Keratinocyte (primary cell): ENCODE measurements around the gene PHAF1. TPM values are rescaled to one million over a fixed set of nuclear protein-coding genes. Genes with fewer than 3 reads are reported as not detected.
A peak's percentile ranks its signal among the peaks of the same experiment; 100 is the strongest.

Experiments used
- DNase-seq: peaks from one replicate; pipeline ENCODE4 v3.0.0-alpha.2; 2011; ENCODE audit warnings: low read depth, missing footprints, low spot score
- FAIRE-seq: peaks from 2 replicates; lab custom pipeline; 2011; peaks lifted over from hg19 to GRCh38; lab: Jason Lieb, UNC
- H2AFZ ChIP-seq: 2 replicates; pipeline ENCODE4 v1.6.0; 2012; ENCODE audit warnings: low read length, control low read depth, inconsistent platforms; ENCODE audit not compliant: control insufficient read depth
- H3K27ac ChIP-seq: 2 replicates; pipeline ENCODE4 v1.5.1; 2011; ENCODE audit warnings: low read length; ENCODE audit not compliant: control insufficient read depth, insufficient read depth
- H3K27me3 ChIP-seq: 3 replicates; pipeline ENCODE4 v1.6.0; 2011; ENCODE audit warnings: low read length; ENCODE audit not compliant: control insufficient read depth, insufficient read depth; ENCODE audit errors: extremely low read depth
- H3K36me3 ChIP-seq, 2 experiments: 2 replicates in 1 of 2; 3 replicates in 1 of 2; pipeline ENCODE4 v1.5.1; 2011; ENCODE audit warnings: low read length in 2 of 2, mild to moderate bottlenecking in 1 of 2; ENCODE audit not compliant: control insufficient read depth in 2 of 2, insufficient read depth in 2 of 2; ENCODE audit errors: extremely low read depth in 1 of 2
- H3K4me1 ChIP-seq: 3 replicates; pipeline ENCODE4 v1.5.1; 2011; ENCODE audit warnings: low read length; ENCODE audit not compliant: control insufficient read depth, insufficient read depth; ENCODE audit errors: extremely low read depth
- H3K4me2 ChIP-seq: 3 replicates; pipeline ENCODE4 v1.6.0; 2011; ENCODE audit warnings: low read depth, low read length; ENCODE audit not compliant: control insufficient read depth, insufficient read depth; ENCODE audit errors: extremely low read depth
- H3K4me3 ChIP-seq, 3 experiments: fragments of 200-600 bp in 1 of 3; sonication (generic) in 1 of 3; 2 replicates in 2 of 3; 3 replicates in 1 of 3; pipeline ENCODE4 v1.5.1; 2011 to 2016; ENCODE audit warnings: low read length in 3 of 3, mild to moderate bottlenecking in 3 of 3, control low read depth in 2 of 3, inconsistent platforms in 1 of 3, low read depth in 1 of 3, mixed read lengths in 1 of 3, mixed run types in 1 of 3, moderate library complexity in 1 of 3; ENCODE audit not compliant: control insufficient read depth in 2 of 3, insufficient read depth in 2 of 3; ENCODE audit errors: extremely low read depth in 1 of 3
- H3K79me2 ChIP-seq: 2 replicates; pipeline ENCODE4 v1.6.0; 2012; ENCODE audit warnings: low read length; ENCODE audit not compliant: control insufficient read depth, insufficient read depth
- H3K9ac ChIP-seq: 3 replicates; pipeline ENCODE4 v1.6.0; 2011; ENCODE audit warnings: low read length; ENCODE audit not compliant: control insufficient read depth, insufficient read depth; ENCODE audit errors: extremely low read depth
- H3K9me1 ChIP-seq: 3 replicates; pipeline ENCODE4 v1.6.0; 2011; ENCODE audit warnings: low read length; ENCODE audit not compliant: control insufficient read depth, insufficient read depth; ENCODE audit errors: extremely low read depth
- H3K9me3 ChIP-seq: 2 replicates; pipeline ENCODE4 v1.5.1; 2012; ENCODE audit warnings: low read depth, low read length; ENCODE audit not compliant: control insufficient read depth
- H4K20me1 ChIP-seq: 3 replicates; pipeline ENCODE4 v1.6.0; 2011; ENCODE audit warnings: low read length; ENCODE audit not compliant: control insufficient read depth, insufficient read depth; ENCODE audit errors: extremely low read depth
- CTCF ChIP-seq, 3 experiments: IDR thresholded peaks in 1 of 3; conservative IDR thresholded peaks in 1 of 3; optimal IDR thresholded peaks in 1 of 3; 2 replicates in 2 of 3; 3 replicates in 1 of 3; pipeline versions ENCODE3 to v1.5.1; 2011; ENCODE audit warnings: low read length in 3 of 3, mild to moderate bottlenecking in 3 of 3, moderate library complexity in 2 of 3, control low read depth in 1 of 3, inconsistent platforms in 1 of 3; ENCODE audit not compliant: insufficient read depth in 2 of 3; ENCODE audit errors: extremely low read depth in 1 of 3
- EZH2 ChIP-seq: IDR thresholded peaks from one replicate; pipeline ENCODE4 v1.6.1; 2012; ENCODE audit warnings: inconsistent platforms, mild to moderate bottlenecking, low read length, moderate library complexity
- dilution Hi-C: fragments of 300-500 bp; cut with MboI; formaldehyde crosslinking; loops from one replicate; pipeline ENCODE4 v1.7.0; 2020; ENCODE audit warnings: low sequenced_read_pairs; ENCODE audit not compliant: extremely low pct_ligation_motif_present
- polyA plus RNA-seq, 5 experiments: library from polyadenylated mRNA; depleted of rRNA in 3 of 5; stranded (reverse) in 3 of 5; stranded (forward) in 1 of 5; unstranded in 1 of 5; fragments of >200 nt; gene quantifications; 1 replicate in 1 of 5; 2 replicates in 3 of 5; 3 replicates in 1 of 5; pipeline versions ENCODE4 v1.2.1 to v1.2.3, GENCODE V29; 2011 to 2012; ENCODE audit warnings: missing spikeins in 2 of 5, low read depth in 1 of 5, low replicate concordance in 1 of 5

The PHAF1 gene
- polyA plus RNA-seq, 1 donor (not counting 4 experiments of a cell fraction or from before 2014, with no cell fraction given), result 26.7 TPM

- H3K4me1 ChIP-seq, result peaks cover 8% of the 10 kb centered on the region
- peaks cover 2% of the 10 kb centered on the region for H3K9me1 ChIP-seq
- no peak overlapping the region for H3K9ac ChIP-seq
- H3K4me3 ChIP-seq, result no peak overlapping the region
- H3K4me2 ChIP-seq, result no peak overlapping the region
- TF ChIP-seq CTCF (optimal IDR thresholded peaks at IDR 0.05 in 1 of 3, IDR thresholded peaks at IDR 0.05 in 1 of 3, conservative IDR thresholded peaks at IDR 0.05 in 1 of 3; ENCODE audit: extremely low read depth in 1 of 3, insufficient read depth in 2 of 3, low read length in 3 of 3) (no peak), EZH2 (no peak)
- no peaks in the 10 kb centered on the region for H4K20me1 ChIP-seq
- H3K79me2 ChIP-seq, result no peaks in the 10 kb centered on the region
- H3K36me3 ChIP-seq, result peaks cover 4 to 5% of the 10 kb centered on the region in 2 experiments
- dilution Hi-C loops, result no loop called here
- no peak overlapping the region for H3K27ac ChIP-seq
- DNase-seq (no peak), FAIRE-seq (no peak)
- no peaks in the 10 kb centered on the region for H3K9me3 ChIP-seq
- H2AFZ ChIP-seq, result no peak overlapping the region
- no peaks in the 10 kb centered on the region for H3K27me3 ChIP-seq
Observed at GRCh38 chr16:67101311-67102082, 8.2 kb upstream of the PHAF1 start.

GRCh38 chr16:67104061-67104460 lies 5.7 kb upstream of the PHAF1 start:
- Histone ChIP-seq H3K4me1 (peaks cover 11% of the 10 kb centered on the region), H3K79me2 (no peaks in the 10 kb centered on the region), H3K36me3 (peaks cover 0 to 2% of the 10 kb centered on the region in 2 experiments), H3K9me1 (peaks cover 2% of the 10 kb centered on the region), H3K27me3 (no peaks in the 10 kb centered on the region), H3K9me3 (no peaks in the 10 kb centered on the region), H3K4me2 (no peak overlapping the region), H4K20me1 (no peaks in the 10 kb centered on the region), H2AFZ (no peak overlapping the region), H3K27ac (no peak overlapping the region), H3K9ac (no peak overlapping the region), H3K4me3 (no peak overlapping the region)
- dilution Hi-C loops, result no loop called here
- FAIRE-seq, result no peak
- no peak for DNase-seq
- TF ChIP-seq EZH2 (no peak), CTCF (optimal IDR thresholded peaks at IDR 0.05 in 1 of 3, IDR thresholded peaks at IDR 0.05 in 1 of 3, conservative IDR thresholded peaks at IDR 0.05 in 1 of 3; ENCODE audit: extremely low read depth in 1 of 3, insufficient read depth in 2 of 3, low read length in 3 of 3) (peak; percentile 33 to 60 (median 34))
